DND-41 (cell line): ENCODE measurements around the gene CREM.

Experiments
- ATAC-seq: fragments of 200-7000 bp; cut with Tn5 transposase; 3 replicates; pipeline ENCODE4 v1.9.1; 2021; ENCODE audit warnings: low read depth; ENCODE audit not compliant: insufficient read depth
- DNase-seq: peaks from one replicate; pipeline ENCODE4 v3.0.0-alpha.2; 2020
- H2AFZ ChIP-seq: 2 replicates; pipeline ENCODE4 v1.6.0; 2012; ENCODE audit warnings: low read depth, low read length
- H3K27ac ChIP-seq: 2 replicates; pipeline ENCODE4 v1.5.1; 2012; ENCODE audit warnings: low read length, inconsistent platforms
- H3K27me3 ChIP-seq: fragments of 200-600 bp; sonication (generic); 2 replicates; pipeline ENCODE4 v1.6.0; 2012; ENCODE audit warnings: low read length, mild to moderate bottlenecking, inconsistent platforms; ENCODE audit not compliant: insufficient read depth, poor library complexity
- H3K36me3 ChIP-seq: 2 replicates; pipeline ENCODE4 v1.5.1; 2012; ENCODE audit warnings: low read length, inconsistent platforms; ENCODE audit not compliant: insufficient read depth
- H3K4me1 ChIP-seq: 2 replicates; pipeline ENCODE4 v1.5.1; 2012; ENCODE audit warnings: mild to moderate bottlenecking, low read length; ENCODE audit not compliant: insufficient read depth
- H3K4me2 ChIP-seq: 2 replicates; pipeline ENCODE4 v1.6.0; 2012; ENCODE audit warnings: mild to moderate bottlenecking, moderate library complexity, low read length, inconsistent platforms; ENCODE audit not compliant: insufficient read depth
- H3K4me3 ChIP-seq, 2 experiments: fragments of 200-600 bp in 1 of 2; shearing (Covaris generic) in 1 of 2; 2 replicates each; pipeline ENCODE4 v1.5.1; 2012 to 2016; ENCODE audit warnings: inconsistent platforms in 2 of 2, low read length in 2 of 2, mild to moderate bottlenecking in 2 of 2, low read depth in 1 of 2, moderate library complexity in 1 of 2
- H3K79me2 ChIP-seq: 2 replicates; pipeline ENCODE4 v1.6.0; 2012; ENCODE audit warnings: low read length, inconsistent platforms; ENCODE audit not compliant: insufficient read depth
- H3K9ac ChIP-seq: 2 replicates; pipeline ENCODE4 v1.6.0; 2012; ENCODE audit warnings: low read depth, mild to moderate bottlenecking, inconsistent platforms, low read length, moderate library complexity
- H3K9me3 ChIP-seq: 2 replicates; pipeline ENCODE4 v1.5.1; 2012; ENCODE audit warnings: low read length, moderate library complexity, mild to moderate bottlenecking, inconsistent platforms; ENCODE audit not compliant: insufficient read depth, severe bottlenecking
- H4K20me1 ChIP-seq: 2 replicates; pipeline ENCODE4 v1.6.0; 2012; ENCODE audit warnings: low read length; ENCODE audit not compliant: insufficient read depth
- EZH2 ChIP-seq: IDR thresholded peaks from 3 replicates; pipeline ENCODE4 v1.6.1; 2012; ENCODE audit warnings: borderline replicate concordance, low read depth, mild to moderate bottlenecking, moderate library complexity, low read length, inconsistent platforms; ENCODE audit not compliant: severe bottlenecking
- TF ChIP-seq, protein P1 (sequence below): IDR thresholded peaks from 2 replicates; pipeline ENCODE4 v1.5.1; 2012; ENCODE audit warnings: borderline replicate concordance, low read length, moderate library complexity, mild to moderate bottlenecking; ENCODE audit not compliant: poor library complexity, severe bottlenecking; ENCODE audit errors: extremely low read depth

The CREM gene

DNA sequence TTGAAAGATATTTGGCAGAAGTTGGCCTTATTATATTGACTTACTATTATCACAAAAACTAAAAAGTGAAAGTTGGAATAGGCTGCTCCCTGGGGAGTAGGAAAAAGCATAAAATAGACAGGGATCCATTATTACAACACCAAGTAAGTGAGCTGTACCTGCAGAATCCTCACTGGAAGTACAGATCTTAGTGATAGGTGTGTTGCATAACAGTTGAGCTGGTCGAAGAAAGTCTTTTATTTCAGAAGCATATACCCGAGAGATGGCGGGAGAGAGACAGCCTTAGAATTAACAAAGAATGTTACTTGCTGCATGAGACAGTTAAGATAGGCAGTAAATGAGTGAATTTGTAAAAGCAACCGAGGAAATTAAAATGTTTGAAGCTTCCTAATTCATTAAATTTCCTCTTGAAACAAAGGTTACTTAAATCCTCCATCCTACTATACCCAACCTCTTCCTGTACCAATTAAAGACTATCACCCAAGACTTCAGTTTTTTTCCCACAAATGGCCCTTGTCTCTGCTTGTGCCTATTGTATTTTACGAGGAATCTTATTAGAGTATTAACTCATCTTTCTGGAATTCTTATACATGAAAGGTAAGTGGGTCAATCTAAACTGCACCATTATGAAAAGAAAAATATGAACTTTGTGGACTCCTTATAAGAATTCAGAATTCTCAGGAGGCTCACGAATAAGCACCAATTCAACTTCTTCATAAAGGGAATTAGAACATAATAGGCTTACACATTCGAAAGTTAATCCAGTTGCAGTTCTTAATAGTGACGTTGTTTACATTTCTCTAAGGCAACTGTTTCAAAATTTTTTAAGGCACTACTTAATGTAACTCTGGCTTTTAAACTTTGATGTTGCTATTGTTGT lies 56.2 kb downstream of the CREM start:
- Histone ChIP-seq H3K27ac (no peak overlapping the region), H3K4me2 (no peak overlapping the region), H2AFZ (no peak overlapping the region), H3K9ac (no peak overlapping the region), H3K4me3 (no peak overlapping the region), H3K9me3 (no peaks in the 10 kb centered on the region), H3K79me2 (no peaks in the 10 kb centered on the region), H3K4me1 (no peaks in the 10 kb centered on the region), H4K20me1 (no peaks in the 10 kb centered on the region), H3K36me3 (no peaks in the 10 kb centered on the region), H3K27me3 (no peaks in the 10 kb centered on the region)
- ATAC-seq (no peak), DNase-seq (no peak)
- TF ChIP-seq, protein P1, sequence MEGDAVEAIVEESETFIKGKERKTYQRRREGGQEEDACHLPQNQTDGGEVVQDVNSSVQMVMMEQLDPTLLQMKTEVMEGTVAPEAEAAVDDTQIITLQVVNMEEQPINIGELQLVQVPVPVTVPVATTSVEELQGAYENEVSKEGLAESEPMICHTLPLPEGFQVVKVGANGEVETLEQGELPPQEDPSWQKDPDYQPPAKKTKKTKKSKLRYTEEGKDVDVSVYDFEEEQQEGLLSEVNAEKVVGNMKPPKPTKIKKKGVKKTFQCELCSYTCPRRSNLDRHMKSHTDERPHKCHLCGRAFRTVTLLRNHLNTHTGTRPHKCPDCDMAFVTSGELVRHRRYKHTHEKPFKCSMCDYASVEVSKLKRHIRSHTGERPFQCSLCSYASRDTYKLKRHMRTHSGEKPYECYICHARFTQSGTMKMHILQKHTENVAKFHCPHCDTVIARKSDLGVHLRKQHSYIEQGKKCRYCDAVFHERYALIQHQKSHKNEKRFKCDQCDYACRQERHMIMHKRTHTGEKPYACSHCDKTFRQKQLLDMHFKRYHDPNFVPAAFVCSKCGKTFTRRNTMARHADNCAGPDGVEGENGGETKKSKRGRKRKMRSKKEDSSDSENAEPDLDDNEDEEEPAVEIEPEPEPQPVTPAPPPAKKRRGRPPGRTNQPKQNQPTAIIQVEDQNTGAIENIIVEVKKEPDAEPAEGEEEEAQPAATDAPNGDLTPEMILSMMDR, result no peak
- TF ChIP-seq EZH2, result no peak

DNA sequence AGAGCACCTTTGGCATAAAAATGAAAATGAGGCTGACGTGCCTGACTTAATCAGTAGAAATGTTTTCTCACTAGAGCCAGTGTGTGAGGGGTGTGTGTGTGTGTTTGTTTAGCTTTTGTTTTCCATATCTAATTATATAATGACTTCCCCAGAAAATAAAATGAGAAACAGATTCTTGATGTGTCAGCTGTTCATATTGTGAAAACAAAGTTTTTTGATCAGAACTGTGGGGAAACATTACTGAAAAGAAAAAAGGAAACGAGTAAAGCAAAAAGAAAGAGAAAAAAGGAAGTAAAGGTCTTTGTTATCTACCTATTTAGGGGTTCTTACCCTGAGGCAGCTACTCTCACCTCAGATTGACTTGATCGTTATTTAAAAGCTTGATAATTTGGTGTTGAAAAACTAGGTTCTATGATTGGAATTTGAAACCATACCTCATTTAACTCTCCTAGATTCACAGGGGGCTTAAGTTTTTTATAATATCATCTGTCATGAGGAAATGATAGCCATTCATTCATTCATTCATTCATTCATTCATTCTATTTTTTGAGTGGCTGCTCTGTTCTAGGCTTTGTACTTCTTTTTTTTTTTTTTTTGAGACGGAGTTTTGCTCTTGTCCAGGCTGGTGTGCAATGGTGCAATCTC lies 58.0 kb downstream of the CREM start:
- no peak overlapping the region for H3K4me2 ChIP-seq

DNA sequence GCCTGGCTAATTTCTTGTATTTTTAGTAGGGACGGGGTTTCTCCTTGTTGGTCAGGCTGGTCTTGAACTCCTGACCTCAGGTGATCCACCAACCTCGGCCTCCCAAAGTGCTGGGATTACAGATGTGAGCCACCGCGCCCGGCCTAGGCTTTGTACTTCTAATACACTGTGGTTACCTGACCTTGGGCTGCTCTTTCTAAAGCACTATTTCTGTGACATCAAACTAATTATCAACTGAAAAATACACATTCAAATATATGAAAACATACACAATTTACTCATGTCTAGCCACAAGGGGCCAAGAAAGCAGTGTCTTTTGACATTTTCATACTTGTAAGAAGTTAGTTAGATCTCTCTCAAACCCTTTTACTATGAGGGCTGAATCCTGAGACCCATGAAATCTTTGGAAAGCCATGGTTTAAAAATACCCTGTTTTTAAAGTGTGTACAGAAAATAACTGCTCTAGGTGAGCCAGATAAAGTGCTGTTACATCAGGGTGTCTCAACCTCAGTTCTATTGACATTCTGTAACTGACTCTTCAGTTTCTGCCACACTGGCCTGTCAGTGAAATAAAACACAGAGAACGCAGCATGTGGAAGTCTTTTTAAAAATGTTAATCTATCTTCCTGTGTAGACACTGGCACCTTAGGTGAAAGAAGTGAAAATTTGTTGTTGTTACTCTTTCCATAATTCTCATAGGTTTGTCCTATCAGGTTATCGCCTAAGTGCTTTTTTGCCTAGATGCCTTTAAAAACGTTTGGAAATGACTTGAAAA lies 58.8 kb downstream of the CREM start:
- H4K20me1 ChIP-seq, result no peaks in the 10 kb centered on the region
- TF ChIP-seq EZH2, result no peak
- no peak overlapping the region for H3K4me3 ChIP-seq
- ATAC-seq (no peak), DNase-seq (no peak)
- no peak overlapping the region for H3K27ac ChIP-seq
- no peaks in the 10 kb centered on the region for H3K4me1 ChIP-seq
- H3K4me2 ChIP-seq, result no peak overlapping the region
- H3K9me3 ChIP-seq, result no peaks in the 10 kb centered on the region
- no peak overlapping the region for H3K9ac ChIP-seq
- H3K79me2 ChIP-seq, result no peaks in the 10 kb centered on the region
- H3K27me3 ChIP-seq, result no peaks in the 10 kb centered on the region
- no peaks in the 10 kb centered on the region for H3K36me3 ChIP-seq
- no peak overlapping the region for H2AFZ ChIP-seq

More for the DNA sequence above, 58.0 kb downstream of the CREM start:
- ATAC-seq (no peak), DNase-seq (no peak)
- Histone ChIP-seq H3K36me3 (no peaks in the 10 kb centered on the region), H2AFZ (no peak overlapping the region), H3K4me1 (no peaks in the 10 kb centered on the region), H3K4me3 (no peak overlapping the region), H3K27ac (no peak overlapping the region), H3K9me3 (no peaks in the 10 kb centered on the region), H4K20me1 (no peaks in the 10 kb centered on the region), H3K9ac (no peak overlapping the region), H3K79me2 (no peaks in the 10 kb centered on the region), H3K27me3 (no peaks in the 10 kb centered on the region)
- no peak for TF ChIP-seq EZH2
- TF ChIP-seq, protein P1, result no peak

DNA sequence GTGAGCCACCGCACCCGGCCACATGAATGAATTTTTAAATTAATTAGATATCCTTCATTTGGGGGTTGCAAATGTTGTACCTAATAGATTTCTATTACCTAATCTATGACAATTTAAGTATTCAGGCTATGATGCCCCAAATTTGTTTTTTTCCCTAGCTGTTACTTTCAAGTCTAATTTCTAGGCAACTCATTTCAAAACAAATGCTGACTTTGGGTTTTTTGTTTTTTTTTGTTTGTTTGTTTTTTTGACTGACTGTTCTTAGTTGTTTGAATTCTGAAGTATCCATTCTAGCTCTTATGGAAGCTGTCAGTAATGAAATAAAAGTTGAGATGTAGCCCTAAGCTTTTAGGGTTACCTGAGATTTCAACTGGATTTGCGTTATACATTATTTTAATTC lies 62.3 kb downstream of the CREM start:
- H3K4me1 ChIP-seq, result no peaks in the 10 kb centered on the region
- no peaks in the 10 kb centered on the region for H4K20me1 ChIP-seq

More for the DNA sequence above, 62.3 kb downstream of the CREM start:
- no peak overlapping the region for H3K4me3 ChIP-seq
- no peaks in the 10 kb centered on the region for H3K9me3 ChIP-seq
- no peak overlapping the region for H3K4me2 ChIP-seq
- H2AFZ ChIP-seq, result no peak overlapping the region
- no peaks in the 10 kb centered on the region; the same call in 1 of the 2 replicates for H3K36me3 ChIP-seq
- H3K27me3 ChIP-seq, result no peaks in the 10 kb centered on the region
- TF ChIP-seq, protein P1, result no peak
- no peak for TF ChIP-seq EZH2
- ATAC-seq (no peak), DNase-seq (no peak)
- no peaks in the 10 kb centered on the region for H3K79me2 ChIP-seq
- no peak overlapping the region for H3K27ac ChIP-seq
- no peak overlapping the region for H3K9ac ChIP-seq
